Measurements from ENCODE around the gene SULT4A1. TPM values are rescaled to one million over a fixed set of nuclear protein-coding genes. Genes with fewer than 3 reads are reported as not detected.

SULT4A1 gene
- total RNA-seq, 1 experiment from 2014 or later, result 15.0 TPM

DNA sequence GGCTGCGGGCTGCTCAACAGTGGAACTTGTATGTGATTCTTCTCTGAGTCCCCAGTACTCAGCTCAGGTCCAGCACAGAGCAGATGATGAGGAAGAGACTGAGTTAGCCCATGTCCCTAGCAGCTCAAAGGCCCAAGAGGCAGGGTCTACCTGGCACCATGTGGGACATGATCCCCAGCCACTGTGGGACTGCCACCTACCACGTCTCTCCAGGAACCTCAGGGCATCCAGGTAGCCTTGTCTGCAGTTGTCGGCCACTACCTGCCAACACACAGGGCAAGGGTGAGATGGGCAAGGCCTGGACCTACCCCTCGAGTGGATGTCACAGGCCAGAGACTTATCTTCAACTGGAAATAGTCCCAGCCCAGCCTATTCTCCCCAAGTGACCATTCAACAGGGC lies 25.1 kb upstream of the SULT4A1 start:
- H3K9me3 Mint-ChIP-seq, result no peaks in the 10 kb centered on the region
- no peak overlapping the region for H3K27ac ChIP-seq (ENCODE audit: insufficient read length, low read depth, low read length)
- H3K14ac ChIP-seq (ENCODE audit: insufficient read depth, low read length), result no peak overlapping the region
- H4K5ac ChIP-seq (ENCODE audit: insufficient read length, low read depth, low read length), result no peak overlapping the region
- H2BK120ac ChIP-seq (ENCODE audit: low read depth, low read length, poor library complexity, severe bottlenecking), result no peak overlapping the region
- no peak overlapping the region for H4K8ac ChIP-seq (replicated peaks; ENCODE audit: insufficient read length, low read depth, low read length)
- TF ChIP-seq CTCF (conservative IDR thresholded peaks at IDR 0.05), result no peak
- no peak overlapping the region for H2BK12ac ChIP-seq (ENCODE audit: insufficient read length, low read depth, low read length)
- no peaks in the 10 kb centered on the region for H3K9me3 ChIP-seq (ENCODE audit: control insufficient read depth, low read depth, low read length)
- no peaks in the 10 kb centered on the region for H4K20me1 ChIP-seq (ENCODE audit: control insufficient read depth, insufficient read depth, insufficient read length)
- no peak overlapping the region for H2AK5ac ChIP-seq (ENCODE audit: insufficient read length, low read length)
- no peak overlapping the region for H2BK15ac ChIP-seq (ENCODE audit: low read depth, low read length)
- H3T11ph ChIP-seq (ENCODE audit: low read length), result no peak overlapping the region
- H3K27me3 Mint-ChIP-seq (ENCODE audit: low read depth), result peaks cover 23% of the 10 kb centered on the region
- H3K23ac ChIP-seq (ENCODE audit: insufficient read length, low read depth, low read length), result no peak overlapping the region
- H4K91ac ChIP-seq (ENCODE audit: insufficient read length, low read depth, low read length), result no peak overlapping the region
- H3K4me3 Mint-ChIP-seq, result no peak overlapping the region
- peaks cover 14% of the 10 kb centered on the region for H3K23me2 ChIP-seq (ENCODE audit: insufficient read length, low read depth, low read length, poor library complexity, severe bottlenecking)
- H3K79me1 ChIP-seq (ENCODE audit: insufficient read depth, low read depth, low read length, poor library complexity, severe bottlenecking), result no peaks in the 10 kb centered on the region
- peaks cover 7 to 17% of the 10 kb centered on the region in 2 experiments for H3K4me1 Mint-ChIP-seq
- H3K4me2 ChIP-seq (ENCODE audit: insufficient read depth, insufficient read length, low read length), result no peak overlapping the region
- H3K9ac ChIP-seq (ENCODE audit: extremely low read depth, insufficient read length, low read length), result no peak overlapping the region
- H3K56ac ChIP-seq (ENCODE audit: insufficient read length, low read depth, low read length), result no peak overlapping the region
- WGBS (ENCODE audit: extremely low coverage, insufficient read length, low lambda C conversion rate), result no CpG with 5 or more reads among the region's 4 CpGs
- H3K18ac ChIP-seq (ENCODE audit: insufficient read length, low read depth, low read length), result no peak overlapping the region
- no peaks in the 10 kb centered on the region for H3K4me1 ChIP-seq (ENCODE audit: insufficient read depth, low read length)
- H3K27ac Mint-ChIP-seq, result no peak overlapping the region
- H2BK20ac ChIP-seq (ENCODE audit: low read depth, low read length, poor library complexity, severe bottlenecking), result no peak overlapping the region
- H2BK5ac ChIP-seq (ENCODE audit: insufficient read length, low read length), result no peak overlapping the region
- H2AFZ ChIP-seq (ENCODE audit: low read length), result no peak overlapping the region
- no peaks in the 10 kb centered on the region for H3K79me2 ChIP-seq (ENCODE audit: insufficient read depth, low read length)
- DNase-seq, result no peak
- H3K4ac ChIP-seq (ENCODE audit: low read depth, low read length), result no peak overlapping the region
- no peaks in the 10 kb centered on the region; the same call in 1 of the 2 replicates for H3K27me3 ChIP-seq (ENCODE audit: insufficient read depth, low read length)
- H3K36me3 Mint-ChIP-seq (ENCODE audit: insufficient read depth in 1 of 3, low read depth in 3 of 3), result peaks cover 5 to 13% (median 8%) of the 10 kb centered on the region in 3 experiments; a peak in 5 of 7 replicates

All from H9 (cell line).